Coronary artery (tissue), 2 donors: ENCODE data around the gene IVL.

Source experiments
- DNase-seq: peaks from one replicate; pipeline ENCODE4 v3.0.0-alpha.2; 2017; ENCODE audit warnings: low spot score
- H3K27ac ChIP-seq, 2 donors: fragments of 200-600 bp; sonication (generic); one replicate each; pipeline ENCODE4 v1.5.1; 2016 to 2019
- H3K4me3 ChIP-seq: fragments of 200-600 bp; sonication (generic); 2 replicates; pipeline ENCODE4 v1.5.1; 2016; ENCODE audit warnings: mild to moderate bottlenecking, moderate library complexity
- TF ChIP-seq, protein P1 (sequence below): fragments of 200-600 bp; sonication (generic); IDR thresholded peaks from one replicate; pipeline ENCODE4 v1.5.1; 2019; ENCODE audit warnings: antibody characterized with exemption

The IVL gene

GRCh38 chr1:152907686-152908601, at the start of gene IVL:
Gene IVL, plus strand, starts transcription at chr1:152908546. Its CDS starts 1,252 bp downstream, at chr1:152909798.
- no peak for DNase-seq
- no peak within 1 kb of the TSS for H3K4me3 ChIP-seq
- TF ChIP-seq, protein P1, sequence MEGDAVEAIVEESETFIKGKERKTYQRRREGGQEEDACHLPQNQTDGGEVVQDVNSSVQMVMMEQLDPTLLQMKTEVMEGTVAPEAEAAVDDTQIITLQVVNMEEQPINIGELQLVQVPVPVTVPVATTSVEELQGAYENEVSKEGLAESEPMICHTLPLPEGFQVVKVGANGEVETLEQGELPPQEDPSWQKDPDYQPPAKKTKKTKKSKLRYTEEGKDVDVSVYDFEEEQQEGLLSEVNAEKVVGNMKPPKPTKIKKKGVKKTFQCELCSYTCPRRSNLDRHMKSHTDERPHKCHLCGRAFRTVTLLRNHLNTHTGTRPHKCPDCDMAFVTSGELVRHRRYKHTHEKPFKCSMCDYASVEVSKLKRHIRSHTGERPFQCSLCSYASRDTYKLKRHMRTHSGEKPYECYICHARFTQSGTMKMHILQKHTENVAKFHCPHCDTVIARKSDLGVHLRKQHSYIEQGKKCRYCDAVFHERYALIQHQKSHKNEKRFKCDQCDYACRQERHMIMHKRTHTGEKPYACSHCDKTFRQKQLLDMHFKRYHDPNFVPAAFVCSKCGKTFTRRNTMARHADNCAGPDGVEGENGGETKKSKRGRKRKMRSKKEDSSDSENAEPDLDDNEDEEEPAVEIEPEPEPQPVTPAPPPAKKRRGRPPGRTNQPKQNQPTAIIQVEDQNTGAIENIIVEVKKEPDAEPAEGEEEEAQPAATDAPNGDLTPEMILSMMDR, result no peak

GRCh38 chr1:152859696-152860095, 48.6 kb upstream of the IVL start, which contains the start of gene LCE7A:
Gene LCE7A, plus strand, starts transcription at chr1:152859996. Its CDS starts 702 bp downstream, at chr1:152860698.
- no peak within 1 kb of the TSS for H3K4me3 ChIP-seq
- no peak within 1 kb of the TSS for H3K27ac ChIP-seq
- TF ChIP-seq, protein P1, result no peak
- DNase-seq, result no peak

More at GRCh38 chr1:152907686-152908601, at the start of gene IVL:
- H3K27ac ChIP-seq, result no peak within 1 kb of the TSS

DNA sequence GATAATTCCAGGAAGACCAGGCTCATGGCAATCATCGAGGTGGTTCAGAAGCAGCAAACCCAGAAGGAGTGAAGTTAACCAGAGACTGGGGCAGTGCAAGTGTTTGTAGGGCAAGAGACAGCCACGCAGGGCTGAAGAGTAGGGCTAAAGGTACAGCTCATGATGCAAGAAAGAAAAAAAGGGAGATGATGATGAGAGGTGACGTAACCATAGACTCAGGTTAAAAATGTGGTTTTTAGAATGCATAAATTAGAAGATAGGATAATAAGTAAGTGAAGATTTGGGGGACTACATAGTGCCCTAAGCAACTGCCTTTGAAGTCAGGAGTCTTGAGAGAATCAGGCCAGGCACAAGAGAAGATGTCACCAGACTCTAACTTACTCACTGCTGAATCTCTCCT, 48.2 kb upstream of the IVL start:
- Histone ChIP-seq H3K4me3 (no peak overlapping the region), H3K27ac (no peak overlapping the region)
- TF ChIP-seq, protein P1, result no peak
- DNase-seq, result no peak

- Histone ChIP-seq H3K27ac (no peak overlapping the region), H3K4me3 (no peak overlapping the region)
- no peak for DNase-seq
- TF ChIP-seq, protein P1, result no peak
Measured at GRCh38 chr1:152861374-152861773, 47.0 kb upstream of the IVL start.

DNA sequence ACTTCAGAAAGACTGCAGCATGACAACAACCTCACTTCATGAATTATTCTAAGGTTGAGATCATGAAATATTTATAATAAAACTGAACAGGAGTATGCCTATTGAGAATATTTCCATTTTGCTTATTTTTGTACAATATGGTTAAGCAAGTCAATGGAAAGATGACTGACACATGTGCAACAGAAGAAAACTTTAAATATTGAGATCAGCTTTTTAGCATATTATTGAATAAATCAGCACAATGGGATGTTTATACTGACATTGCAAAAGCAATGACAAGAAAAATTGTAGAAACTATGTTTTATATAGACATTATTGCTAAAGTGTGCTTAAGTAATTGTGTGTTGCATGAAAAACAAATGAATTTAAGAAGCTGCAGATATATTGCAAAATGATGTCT, 43.9 kb upstream of the IVL start:
- Histone ChIP-seq H3K4me3 (no peak overlapping the region), H3K27ac (no peak overlapping the region)
- TF ChIP-seq, protein P1, result no peak
- DNase-seq, result no peak

GRCh38 chr1:152866321-152866720, 42.0 kb upstream of the IVL start:
- TF ChIP-seq, protein P1, result no peak
- DNase-seq, result no peak
- no peak overlapping the region for H3K4me3 ChIP-seq
- H3K27ac ChIP-seq, result no peak overlapping the region
